ENCODE data around the gene GAS1. TPM values are rescaled to one million over a fixed set of nuclear protein-coding genes. Genes with fewer than 3 reads are reported as not detected.

Gene GAS1
- total RNA-seq, 1 experiment from 2014 or later: 57.5 TPM

DNA sequence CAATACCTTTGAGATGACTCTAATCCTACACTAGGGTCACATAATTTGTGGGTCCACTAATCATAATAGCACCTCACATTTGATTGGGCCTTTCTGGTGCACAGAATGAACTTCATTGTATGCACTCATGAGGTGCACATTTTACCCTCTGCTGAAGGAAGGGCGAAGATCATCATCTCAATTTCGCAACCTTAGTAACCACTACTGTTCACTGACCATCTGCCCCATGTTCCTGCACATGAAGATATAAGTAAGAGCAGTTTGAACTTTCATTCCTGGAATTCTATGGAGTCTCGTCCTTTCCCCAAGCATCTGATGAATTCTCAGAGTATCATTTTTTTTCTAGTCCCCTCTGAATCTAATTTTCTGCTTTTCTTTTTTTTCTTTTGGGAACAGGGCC, 21.2 kb downstream of the GAS1 start:
- ChIA-PET CTCF (no interaction called here), POLR2A (ENCODE audit: low non-redundant PET) (no interaction called here)
- Histone ChIP-seq H3K27me3 (replicated peaks; ENCODE audit: insufficient read depth, low read depth, low read length, poor library complexity) (no peaks in the 10 kb centered on the region), H3K9me3 (ENCODE audit: low read depth, low read length, poor library complexity, severe bottlenecking) (no peaks in the 10 kb centered on the region), H3K4me3 (ENCODE audit: low read depth, low read length, poor library complexity, severe bottlenecking) (no peak overlapping the region), H3K27ac (ENCODE audit: low read depth, low read length, poor library complexity, severe bottlenecking) (no peak overlapping the region), H3K4me1 (ENCODE audit: insufficient read depth, low read length, poor library complexity, severe bottlenecking) (peaks cover 24% of the 10 kb centered on the region), H3K36me3 (ENCODE audit: insufficient read depth, low read length, poor library complexity, severe bottlenecking) (no peaks in the 10 kb centered on the region)
- TF ChIP-seq, protein P1, sequence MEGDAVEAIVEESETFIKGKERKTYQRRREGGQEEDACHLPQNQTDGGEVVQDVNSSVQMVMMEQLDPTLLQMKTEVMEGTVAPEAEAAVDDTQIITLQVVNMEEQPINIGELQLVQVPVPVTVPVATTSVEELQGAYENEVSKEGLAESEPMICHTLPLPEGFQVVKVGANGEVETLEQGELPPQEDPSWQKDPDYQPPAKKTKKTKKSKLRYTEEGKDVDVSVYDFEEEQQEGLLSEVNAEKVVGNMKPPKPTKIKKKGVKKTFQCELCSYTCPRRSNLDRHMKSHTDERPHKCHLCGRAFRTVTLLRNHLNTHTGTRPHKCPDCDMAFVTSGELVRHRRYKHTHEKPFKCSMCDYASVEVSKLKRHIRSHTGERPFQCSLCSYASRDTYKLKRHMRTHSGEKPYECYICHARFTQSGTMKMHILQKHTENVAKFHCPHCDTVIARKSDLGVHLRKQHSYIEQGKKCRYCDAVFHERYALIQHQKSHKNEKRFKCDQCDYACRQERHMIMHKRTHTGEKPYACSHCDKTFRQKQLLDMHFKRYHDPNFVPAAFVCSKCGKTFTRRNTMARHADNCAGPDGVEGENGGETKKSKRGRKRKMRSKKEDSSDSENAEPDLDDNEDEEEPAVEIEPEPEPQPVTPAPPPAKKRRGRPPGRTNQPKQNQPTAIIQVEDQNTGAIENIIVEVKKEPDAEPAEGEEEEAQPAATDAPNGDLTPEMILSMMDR (conservative IDR thresholded peaks at IDR 0.05; ENCODE audit: low read depth, low read length): no peak
- no peak for TF ChIP-seq EZH2 (IDR thresholded peaks at IDR 0.05; ENCODE audit: borderline replicate concordance, low read depth, low read length, poor library complexity, severe bottlenecking)
- no TSS peak for BruUV-seq (replicated peaks)
- no peak for DNase-seq (ENCODE audit: low spot score)
- intact Hi-C loops (cut with micrococcal nuclease; ENCODE audit: unreplicated experiment): no loop called here

GRCh38 chr9:86925686-86926085, 21.6 kb downstream of the GAS1 start:
- ChIA-PET POLR2A (ENCODE audit: low non-redundant PET) (no interaction called here), CTCF (no interaction called here)
- Histone ChIP-seq H3K4me3 (ENCODE audit: low read depth, low read length, poor library complexity, severe bottlenecking) (no peak overlapping the region), H3K27ac (ENCODE audit: low read depth, low read length, poor library complexity, severe bottlenecking) (no peak overlapping the region), H3K9me3 (ENCODE audit: low read depth, low read length, poor library complexity, severe bottlenecking) (no peaks in the 10 kb centered on the region), H3K27me3 (replicated peaks; ENCODE audit: insufficient read depth, low read depth, low read length, poor library complexity) (no peaks in the 10 kb centered on the region), H3K4me1 (ENCODE audit: insufficient read depth, low read length, poor library complexity, severe bottlenecking) (peaks cover 24% of the 10 kb centered on the region), H3K36me3 (ENCODE audit: insufficient read depth, low read length, poor library complexity, severe bottlenecking) (no peaks in the 10 kb centered on the region)
- no TSS peak for BruUV-seq (replicated peaks)
- intact Hi-C loops (cut with micrococcal nuclease; ENCODE audit: unreplicated experiment): no loop called here
- DNase-seq (ENCODE audit: low spot score): peak; percentile 37
- TF ChIP-seq, protein P1 (conservative IDR thresholded peaks at IDR 0.05; ENCODE audit: low read depth, low read length): no peak
- TF ChIP-seq EZH2 (IDR thresholded peaks at IDR 0.05; ENCODE audit: borderline replicate concordance, low read depth, low read length, poor library complexity, severe bottlenecking): no peak

DNA sequence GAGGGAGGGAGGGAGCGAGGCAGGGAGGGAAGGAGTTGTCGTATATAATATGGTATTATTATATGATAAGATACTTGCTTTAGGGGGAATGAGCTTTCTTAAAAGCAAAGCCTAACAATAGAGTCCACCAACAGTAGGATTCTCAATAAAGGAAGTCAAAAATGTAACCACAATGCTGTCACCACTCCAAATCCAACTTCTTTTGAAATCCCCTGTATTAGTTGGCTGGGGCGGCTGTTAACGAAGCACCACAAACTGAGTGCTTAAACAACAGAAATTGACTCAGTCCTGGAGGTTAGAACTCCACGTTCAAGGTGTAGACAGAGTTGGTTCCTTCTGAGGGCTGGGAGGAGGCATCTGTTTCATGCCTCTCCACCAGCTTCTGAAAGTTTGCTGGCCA, 23.1 kb downstream of the GAS1 start:
- no peak for TF ChIP-seq EZH2 (IDR thresholded peaks at IDR 0.05; ENCODE audit: borderline replicate concordance, low read depth, low read length, poor library complexity, severe bottlenecking)
- TF ChIP-seq, protein P1 (conservative IDR thresholded peaks at IDR 0.05; ENCODE audit: low read depth, low read length): no peak
- CTCF ChIA-PET: no interaction called here
- intact Hi-C loops (cut with micrococcal nuclease; ENCODE audit: unreplicated experiment): no loop called here
- POLR2A ChIA-PET (ENCODE audit: low non-redundant PET): no interaction called here
- BruUV-seq (replicated peaks): no TSS peak
- H3K4me3 ChIP-seq (ENCODE audit: low read depth, low read length, poor library complexity, severe bottlenecking): no peak overlapping the region
- H3K27me3 ChIP-seq (replicated peaks; ENCODE audit: insufficient read depth, low read depth, low read length, poor library complexity): no peaks in the 10 kb centered on the region
- no peaks in the 10 kb centered on the region for H3K36me3 ChIP-seq (ENCODE audit: insufficient read depth, low read length, poor library complexity, severe bottlenecking)
- peaks cover 24% of the 10 kb centered on the region for H3K4me1 ChIP-seq (ENCODE audit: insufficient read depth, low read length, poor library complexity, severe bottlenecking)
- no peaks in the 10 kb centered on the region for H3K9me3 ChIP-seq (ENCODE audit: low read depth, low read length, poor library complexity, severe bottlenecking)
- no peak overlapping the region for H3K27ac ChIP-seq (ENCODE audit: low read depth, low read length, poor library complexity, severe bottlenecking)
- no peak for DNase-seq (ENCODE audit: low spot score)
